SH-SY5Y (cell line): ENCODE data around the gene SPOP.

Experiments
- GATA2 ChIP-seq: IDR thresholded peaks from 2 replicates; pipeline ENCODE4 v1.6.1; 2011; ENCODE audit warnings: mild to moderate bottlenecking, low read depth, low read length
- GATA3 ChIP-seq: IDR thresholded peaks from 2 replicates; pipeline ENCODE4 v1.6.1; 2011; ENCODE audit warnings: low read depth, mild to moderate bottlenecking, low read length, moderate library complexity

- TF ChIP-seq GATA2 (no peak), GATA3 (no peak)
These were observed 3.4 kb downstream of the SPOP start for GRCh38 chr17:49674507-49674906.
